ENCODE measurements around the gene ANKRD11. TPM values are rescaled to one million over a fixed set of nuclear protein-coding genes. Genes with fewer than 3 reads are reported as not detected.
A peak's percentile ranks its signal among the peaks of the same experiment; 100 is the strongest.
"Not testable (repeated sequence)": the region's sequence is repeated elsewhere in the genome, so short reads cannot be mapped to it uniquely, and the experiment has no call there.

The ANKRD11 gene
- total RNA-seq, 1 experiment from 2014 or later, result 47.1 TPM

DNA sequence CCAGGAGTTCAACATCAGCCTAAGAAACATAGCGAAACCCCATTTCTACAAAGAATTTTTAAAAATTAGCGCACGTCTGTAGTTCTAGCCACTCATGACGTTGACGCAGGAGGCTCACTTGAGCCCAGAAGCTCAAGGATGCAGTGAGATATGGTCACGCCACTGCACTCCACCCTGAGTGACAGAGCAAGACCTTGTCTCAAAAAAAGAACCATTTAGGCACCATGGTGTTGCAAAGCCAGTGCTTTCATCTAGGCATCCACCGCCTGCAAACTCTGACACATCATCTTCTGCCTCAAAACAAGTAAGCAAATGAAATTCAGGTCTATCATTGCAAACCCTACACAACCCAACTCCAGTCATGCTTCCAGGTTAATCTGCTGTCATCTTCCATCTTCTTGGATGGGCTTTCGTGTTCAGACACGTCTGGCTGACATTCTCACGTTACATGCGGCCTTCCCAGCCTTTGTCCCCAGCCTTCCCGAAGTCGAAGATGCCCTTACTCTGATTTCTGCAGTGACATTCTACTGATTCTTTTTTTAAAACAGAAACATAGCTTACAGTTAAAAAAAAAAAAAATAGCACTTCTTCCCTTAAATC is 8.9 kb downstream of the ANKRD11 start:
- no peak for DNase-seq (ENCODE audit: low read depth)

- DNase-seq (ENCODE audit: low read depth), result peak; percentile 88
These were observed 11.7 kb downstream of the ANKRD11 start for GRCh38 chr16:89478576-89479221.

DNA sequence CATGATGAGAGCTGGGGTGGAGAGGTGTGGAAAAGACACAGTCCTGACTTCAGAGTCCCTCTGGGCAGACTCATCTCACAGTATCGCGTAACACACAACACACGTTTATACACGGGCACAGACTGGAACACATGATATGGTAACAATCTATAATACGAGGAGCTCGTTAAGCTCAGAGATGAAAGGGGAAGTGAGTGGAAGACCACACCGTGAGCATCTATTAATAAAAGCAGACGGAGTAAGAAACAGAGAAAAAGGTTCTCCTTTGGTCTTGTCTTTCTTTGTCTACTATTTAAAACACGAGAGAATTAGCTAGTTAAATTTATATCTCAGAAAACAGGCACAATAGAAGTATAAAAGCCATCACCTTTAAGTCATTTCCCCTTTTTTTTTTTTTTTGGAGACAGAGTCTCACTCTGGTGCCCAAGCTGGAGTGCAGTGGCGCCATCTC is 13.5 kb downstream of the ANKRD11 start:
- DNase-seq (ENCODE audit: low read depth), result no peak

GRCh38 chr16:89476379-89476778 is 14.0 kb downstream of the ANKRD11 start:
- no peak for DNase-seq (ENCODE audit: low read depth)

GRCh38 chr16:89475144-89475543 is 15.2 kb downstream of the ANKRD11 start:
- peak; percentile 44 for DNase-seq (ENCODE audit: low read depth)

- DNase-seq (ENCODE audit: low read depth), result peak; percentile 60
These were observed 16.5 kb downstream of the ANKRD11 start for GRCh38 chr16:89473791-89474414.

GRCh38 chr16:89473136-89473712 is 17.1 kb downstream of the ANKRD11 start:
- DNase-seq (ENCODE audit: low read depth), result no peak

- no peak for DNase-seq (ENCODE audit: low read depth)
These were observed 17.7 kb downstream of the ANKRD11 start for GRCh38 chr16:89472711-89473075.

DNA sequence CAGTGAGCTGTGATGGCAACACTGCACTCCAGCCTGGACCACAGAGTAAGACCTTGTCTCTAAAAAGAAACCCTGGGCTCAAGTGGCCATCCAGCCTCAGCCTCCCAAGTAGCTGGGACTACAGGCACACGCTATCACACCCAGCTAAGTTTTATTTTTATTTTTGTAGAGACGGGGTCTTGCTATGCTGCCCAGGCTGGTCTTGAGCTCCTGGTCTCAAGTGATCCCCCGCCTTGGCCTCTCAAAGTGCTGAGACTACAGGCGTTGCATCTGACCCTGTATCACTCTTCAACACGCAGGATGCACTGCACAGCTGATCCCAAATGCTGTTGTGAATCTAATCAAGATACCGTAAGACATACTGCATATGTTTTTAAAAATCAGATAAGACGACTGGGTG is 23.0 kb downstream of the ANKRD11 start:
- DNase-seq (ENCODE audit: low read depth), result no peak

- no peak for DNase-seq (ENCODE audit: low read depth)
These were observed 23.4 kb downstream of the ANKRD11 start for GRCh38 chr16:89466920-89467319.

GRCh38 chr16:89463312-89463711 is 27.0 kb downstream of the ANKRD11 start:
- not testable (repeated sequence) for DNase-seq (ENCODE audit: low read depth)

DNA sequence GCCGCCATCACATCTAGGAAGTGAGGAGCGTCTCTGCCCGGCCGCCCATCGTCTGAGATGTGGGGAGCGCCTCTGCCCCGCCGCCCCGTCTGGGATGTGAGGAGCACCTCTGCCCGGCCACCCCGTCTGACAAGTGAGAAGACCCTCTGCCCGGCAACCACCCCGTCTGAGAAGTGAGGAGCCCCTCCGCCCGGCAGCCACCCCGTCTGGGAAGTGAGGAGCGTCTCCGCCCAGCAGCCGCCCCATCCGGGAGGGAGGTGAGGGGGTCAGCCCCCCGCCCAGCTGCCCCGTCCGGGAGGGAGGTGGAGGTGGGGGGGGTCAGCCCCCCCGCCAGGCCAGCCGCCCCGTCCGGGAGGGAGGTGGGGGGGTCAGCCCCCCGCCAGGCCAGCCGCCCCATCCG is 27.7 kb downstream of the ANKRD11 start:
- not testable (repeated sequence) for DNase-seq (ENCODE audit: low read depth)

GRCh38 chr16:89461890-89462289 is 28.5 kb downstream of the ANKRD11 start:
- not testable (repeated sequence) for DNase-seq (ENCODE audit: low read depth)

DNA sequence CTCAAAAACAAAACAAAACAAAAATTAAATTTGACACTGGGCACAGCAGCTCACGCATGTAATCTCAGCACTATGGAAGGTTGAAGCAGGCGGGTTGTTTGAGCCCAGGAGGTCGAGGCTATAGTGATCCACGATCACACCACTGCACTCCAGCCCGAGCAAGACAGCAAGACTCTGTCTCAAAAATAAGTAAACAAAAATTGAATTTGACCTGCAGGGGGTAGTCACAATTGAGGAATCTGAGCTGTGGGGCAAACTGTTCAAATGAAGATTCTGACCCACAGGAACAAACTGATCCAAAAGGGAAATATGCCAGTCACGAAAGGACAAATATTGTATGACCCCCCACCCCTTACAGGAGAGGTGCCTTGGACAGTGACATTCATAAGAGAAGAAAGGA is 29.8 kb downstream of the ANKRD11 start:
- DNase-seq (ENCODE audit: low read depth), result no peak

- DNase-seq (ENCODE audit: low read depth), result no peak
These were observed 31.4 kb downstream of the ANKRD11 start for GRCh38 chr16:89458967-89459366.

GRCh38 chr16:89458551-89458950 is 31.8 kb downstream of the ANKRD11 start:
- no peak for DNase-seq (ENCODE audit: low read depth)

- DNase-seq (ENCODE audit: low read depth), result no peak
These were observed 33.9 kb downstream of the ANKRD11 start for GRCh38 chr16:89456419-89456959.

- no peak for DNase-seq (ENCODE audit: low read depth)
These were observed 34.7 kb downstream of the ANKRD11 start for GRCh38 chr16:89455692-89456091.

- DNase-seq (ENCODE audit: low read depth), result no peak
These were observed 35.2 kb downstream of the ANKRD11 start for GRCh38 chr16:89455178-89455577.

DNA sequence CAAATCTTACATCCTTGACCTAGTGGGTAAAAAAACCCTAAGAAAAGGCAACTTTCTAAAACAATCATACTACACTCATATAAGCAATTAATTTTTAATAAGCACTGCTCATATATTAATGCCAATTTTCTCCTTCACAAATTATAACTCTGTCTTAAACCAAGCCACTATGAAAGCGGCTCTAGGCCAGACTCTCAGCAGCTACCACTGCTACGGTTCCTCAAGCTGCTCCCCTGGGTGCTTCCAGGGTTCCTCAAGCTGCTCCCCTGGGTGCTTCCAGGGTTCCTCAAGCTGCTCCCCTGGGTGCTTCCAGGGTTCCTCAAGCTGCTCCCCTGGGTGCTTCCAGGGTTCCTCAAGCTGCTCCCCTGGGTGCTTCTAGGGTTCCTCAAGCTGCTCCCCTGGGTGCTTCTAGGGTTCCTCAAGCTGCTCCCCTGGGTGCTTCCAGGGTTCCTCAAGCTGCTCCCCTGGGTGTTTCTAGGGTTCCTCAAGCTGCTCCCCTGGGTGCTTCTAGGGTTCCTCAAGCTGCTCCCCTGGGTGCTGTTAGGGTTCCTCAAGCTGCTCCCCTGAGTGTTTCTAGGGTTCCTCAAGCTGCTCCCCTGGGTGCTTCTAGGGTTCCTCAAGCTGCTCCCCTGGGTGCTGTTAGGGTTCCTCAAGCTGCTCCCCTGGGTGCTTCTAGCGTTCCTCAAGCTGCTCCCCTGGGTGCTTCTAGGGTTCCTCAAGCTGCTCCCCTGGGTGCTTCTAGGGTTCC is 35.8 kb downstream of the ANKRD11 start:
- DNase-seq (ENCODE audit: low read depth), result not testable (repeated sequence)

DNA sequence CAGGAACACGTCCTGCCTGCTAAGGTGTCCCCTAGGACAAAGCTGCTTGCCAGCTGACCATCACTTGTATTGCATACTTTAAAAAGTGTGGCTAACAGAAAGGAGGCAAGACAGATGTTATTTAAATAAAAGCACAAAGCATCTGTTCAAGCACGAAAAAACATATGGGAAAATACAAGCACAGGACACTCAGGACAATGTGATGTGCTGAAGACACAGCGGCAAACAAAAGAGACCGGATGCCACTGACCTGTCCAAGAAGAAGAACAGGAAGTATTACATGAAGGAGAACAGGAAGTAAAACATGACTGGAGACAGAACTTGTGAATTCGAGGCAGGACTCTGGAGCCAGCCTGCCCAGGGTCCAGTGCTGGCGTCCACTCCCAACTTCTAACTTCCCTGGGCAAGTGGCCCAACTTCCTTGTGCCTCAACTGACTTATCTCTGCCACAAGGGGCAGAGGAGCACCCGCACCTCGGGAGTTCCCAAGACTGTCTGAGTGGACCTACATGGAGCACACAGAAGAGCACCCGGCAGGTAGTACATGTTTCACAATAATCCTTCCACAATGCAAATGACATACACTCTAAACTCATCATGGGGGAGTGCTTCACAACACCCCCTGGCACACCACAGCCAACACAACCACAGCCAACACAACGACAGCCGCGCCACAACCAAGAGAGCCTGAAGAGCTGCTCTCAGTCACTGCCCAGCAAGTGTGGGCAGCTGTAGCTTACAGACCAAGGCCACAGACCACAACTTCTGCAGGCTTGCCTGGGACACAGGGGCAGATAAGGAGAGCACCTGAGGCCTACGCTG is 36.6 kb downstream of the ANKRD11 start:
- no peak for DNase-seq (ENCODE audit: low read depth)
